GM18867 (cell line): ENCODE data around the gene CCL18.
"Not testable (repeated sequence)": the region's sequence is repeated elsewhere in the genome, so short reads cannot be mapped to it uniquely, and the experiment has no call there.

ENCODE experiments used
- ATAC-seq: cut with Tn5 transposase; IDR thresholded peaks from one replicate; pipeline ENCODE4 v1.9.1; 2021; ENCODE audit warnings: mild to moderate bottlenecking, moderate library complexity; ENCODE audit not compliant: unreplicated experiment

Gene CCL18

GRCh38 chr17:36070427-36070826 lies 6.4 kb downstream of the CCL18 start:
- ATAC-seq = no peak

DNA sequence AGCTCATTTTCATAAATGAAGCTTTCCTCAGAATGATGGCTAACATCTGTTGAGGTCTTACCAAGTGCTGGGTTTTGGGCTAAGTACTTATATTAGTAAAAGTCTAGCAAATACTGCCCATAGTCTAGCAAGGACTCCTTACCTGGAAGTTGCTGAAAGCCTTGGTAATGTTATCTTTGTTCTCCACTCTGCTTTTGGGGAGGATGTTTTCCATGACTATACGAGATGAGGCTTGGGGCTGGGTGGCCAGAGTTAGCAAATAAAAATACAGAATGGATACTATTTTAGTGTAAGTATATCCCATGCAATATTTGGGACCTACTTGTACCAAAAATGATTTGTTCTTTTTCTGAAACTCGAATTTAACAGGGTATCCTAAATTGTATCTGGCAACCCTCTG lies 7.7 kb downstream of the CCL18 start:
- no peak for ATAC-seq

DNA sequence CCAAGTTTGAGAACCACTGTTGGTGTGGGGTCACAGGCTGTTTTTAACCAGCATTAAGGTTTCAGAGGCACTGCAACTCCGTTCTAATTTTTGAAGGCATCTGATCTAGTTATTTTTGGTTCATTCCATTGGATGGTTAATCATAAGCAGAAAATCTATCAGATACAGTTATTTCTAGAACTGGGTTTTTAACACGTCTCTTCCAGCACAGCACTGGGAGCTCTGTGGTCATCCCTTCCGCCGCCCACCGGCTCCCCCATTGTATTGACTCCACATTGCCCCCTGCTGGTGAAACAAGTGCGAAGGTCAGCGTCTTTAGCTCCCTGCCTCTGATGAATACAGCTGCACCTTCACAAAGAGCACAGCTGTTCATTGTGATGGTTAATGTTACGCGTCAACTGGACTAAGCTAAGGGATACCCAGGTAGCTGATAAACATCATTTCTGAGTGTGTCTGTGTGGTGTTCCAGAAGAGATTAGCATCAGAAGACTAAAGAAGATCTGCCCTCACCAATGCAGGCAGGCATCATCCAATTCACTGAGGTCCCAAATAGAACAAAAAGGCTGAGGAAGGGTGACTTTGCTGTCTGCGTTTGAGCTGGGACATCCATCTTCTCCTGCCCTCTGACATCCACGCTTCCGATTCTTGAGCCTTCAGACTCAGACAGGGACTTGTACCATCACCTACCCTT lies 8.5 kb downstream of the CCL18 start:
- peak; percentile 58 for ATAC-seq

DNA sequence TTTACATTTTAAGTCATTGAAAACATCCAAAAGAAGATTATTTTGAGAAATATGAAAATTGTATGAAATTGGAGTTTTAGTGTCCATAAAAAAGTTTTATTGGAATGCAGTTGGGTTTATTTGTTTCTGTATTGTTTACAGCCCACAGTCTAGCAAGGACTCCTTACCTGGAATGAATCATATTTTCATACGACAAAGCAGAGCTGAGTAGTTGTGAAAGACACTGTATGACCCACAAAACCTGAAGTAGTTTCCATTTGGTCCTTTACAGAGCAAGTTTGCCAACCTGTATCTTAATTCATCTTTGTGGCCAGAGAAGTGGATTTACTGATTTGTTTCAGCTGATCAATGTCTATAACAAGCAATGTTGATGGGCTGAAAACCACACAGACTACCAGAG lies 10.3 kb downstream of the CCL18 start:
- ATAC-seq = no peak

DNA sequence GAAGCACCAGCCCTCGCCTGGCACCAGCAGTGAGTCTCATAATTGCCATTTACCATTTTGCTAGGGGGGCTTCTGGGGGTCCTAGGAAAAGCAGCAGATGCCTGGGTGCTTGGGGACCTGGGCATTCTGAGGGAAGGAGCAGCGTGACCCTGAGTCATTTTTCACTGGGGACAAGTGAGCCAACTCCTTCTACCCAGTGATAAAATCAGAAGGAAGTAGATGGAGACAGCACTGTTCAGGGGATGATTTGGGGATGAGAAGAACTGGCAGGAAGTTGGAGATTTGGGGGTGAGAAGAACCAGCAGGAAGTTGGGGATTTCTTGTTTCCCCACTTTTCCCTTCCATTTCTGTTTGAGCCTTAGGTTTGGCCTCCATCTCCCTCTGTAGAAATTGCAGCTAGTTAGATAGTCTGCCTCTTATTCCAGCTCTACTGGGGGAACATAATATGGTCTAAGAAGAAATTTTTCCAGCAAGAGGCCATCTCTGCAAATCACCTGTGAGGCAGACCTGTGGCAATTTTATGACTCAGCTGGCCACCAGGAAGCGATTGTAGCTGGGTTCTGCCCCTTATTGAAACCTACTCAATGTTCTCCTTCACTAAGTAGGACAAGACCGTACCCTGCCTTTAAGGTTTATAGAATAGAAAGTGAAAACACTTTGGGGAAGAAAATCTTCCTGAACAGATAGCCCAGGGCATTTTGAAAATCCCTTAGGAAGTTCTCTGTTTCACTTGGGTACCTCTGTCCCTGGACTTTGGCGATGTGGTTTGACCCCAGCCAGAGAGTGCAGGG lies 17.8 kb downstream of the CCL18 start:
- not testable (repeated sequence) for ATAC-seq

GRCh38 chr17:36082482-36083120 lies 18.5 kb downstream of the CCL18 start:
- ATAC-seq = peak; percentile 63

- not testable (repeated sequence) for ATAC-seq
Measured at GRCh38 chr17:36083691-36084090, 19.6 kb downstream of the CCL18 start.

- ATAC-seq = no peak
Measured at GRCh38 chr17:36085765-36086164, 21.7 kb downstream of the CCL18 start.

GRCh38 chr17:36086791-36087190 lies 22.7 kb downstream of the CCL18 start:
- no peak for ATAC-seq

DNA sequence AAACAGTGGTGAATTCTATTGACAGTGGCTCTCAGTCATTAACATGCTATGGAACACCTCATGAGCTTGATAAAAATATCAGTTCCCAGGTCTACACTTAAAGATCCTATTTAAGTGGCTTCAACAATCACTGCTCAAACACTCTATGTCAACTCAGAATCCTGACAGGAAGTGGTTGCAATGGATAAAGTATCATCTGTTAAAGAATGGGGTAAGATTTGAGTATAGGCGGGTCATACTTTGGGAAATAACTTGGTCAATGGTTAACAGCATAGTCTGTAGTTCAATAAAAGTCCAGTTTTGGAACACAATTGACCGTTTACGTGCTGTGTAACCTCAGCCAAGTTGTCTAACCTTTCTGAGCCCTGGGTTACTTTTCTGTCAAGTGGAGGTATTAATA lies 23.4 kb downstream of the CCL18 start:
- ATAC-seq = not testable (repeated sequence)

DNA sequence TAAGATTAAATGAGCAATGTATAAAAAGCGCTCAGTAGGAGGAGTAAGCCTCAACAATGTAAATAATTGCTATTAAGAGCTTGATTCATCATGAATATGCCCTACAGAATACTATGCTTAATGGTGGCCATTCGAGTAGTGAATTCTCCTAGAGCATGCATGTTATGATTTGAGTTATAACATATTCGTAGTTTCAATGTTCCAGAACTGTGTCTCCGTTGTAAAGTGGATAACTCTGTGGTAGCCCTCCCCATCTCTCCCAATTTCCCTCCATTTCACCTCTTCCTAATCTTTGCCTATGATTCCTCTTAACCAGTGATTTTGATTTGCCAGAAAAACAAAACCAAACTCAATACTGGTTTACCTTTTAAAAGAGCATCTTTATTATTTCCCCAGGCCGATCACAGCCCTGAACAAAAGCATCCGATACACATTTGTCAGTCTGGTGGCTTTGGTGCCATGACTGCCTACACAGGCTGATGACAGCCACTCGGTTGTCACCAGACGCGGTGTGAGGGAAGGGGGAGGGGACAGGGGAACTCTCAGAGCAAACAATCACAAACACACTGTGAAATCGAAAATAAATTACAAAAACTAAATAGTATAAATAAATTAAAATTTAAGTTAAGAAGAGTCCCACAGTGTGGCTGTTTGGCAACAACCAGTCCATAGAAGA lies 24.0 kb downstream of the CCL18 start:
- ATAC-seq = not testable (repeated sequence)

GRCh38 chr17:36088670-36089338 lies 24.7 kb downstream of the CCL18 start:
- ATAC-seq = no peak

DNA sequence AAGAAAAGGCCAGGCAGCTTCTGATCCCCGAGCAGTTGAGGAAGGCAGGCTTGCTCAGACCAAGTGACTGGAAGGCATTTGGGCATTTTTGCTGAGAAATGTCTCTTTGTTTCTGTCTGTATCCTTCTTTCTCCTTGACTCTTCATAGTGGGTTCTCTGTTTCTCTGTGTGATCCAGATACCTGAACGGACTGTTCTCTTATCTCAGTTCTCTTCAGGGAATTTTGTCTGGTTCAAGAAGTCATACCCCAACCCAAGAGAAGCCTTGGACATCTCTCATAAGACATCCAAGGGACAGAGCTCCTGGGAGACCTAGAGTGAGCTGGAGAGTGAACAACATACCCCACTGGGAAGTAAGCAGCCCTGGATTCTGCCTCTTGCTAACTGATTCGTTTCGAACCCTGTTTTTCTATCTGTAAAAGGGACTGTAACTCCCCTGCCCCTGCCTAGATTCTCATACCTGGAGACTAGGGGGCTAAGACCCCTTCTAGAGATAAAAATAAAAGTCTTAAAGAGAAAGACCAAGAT lies 25.3 kb downstream of the CCL18 start:
- no peak for ATAC-seq

GRCh38 chr17:36089888-36090836 lies 26.1 kb downstream of the CCL18 start, which contains the start of gene CCL3:
TSS of gene CCL3 (minus strand) at chr17:36090143. CDS start at chr17:36090058, 85 bp downstream.
- ATAC-seq = peak; percentile 58

DNA sequence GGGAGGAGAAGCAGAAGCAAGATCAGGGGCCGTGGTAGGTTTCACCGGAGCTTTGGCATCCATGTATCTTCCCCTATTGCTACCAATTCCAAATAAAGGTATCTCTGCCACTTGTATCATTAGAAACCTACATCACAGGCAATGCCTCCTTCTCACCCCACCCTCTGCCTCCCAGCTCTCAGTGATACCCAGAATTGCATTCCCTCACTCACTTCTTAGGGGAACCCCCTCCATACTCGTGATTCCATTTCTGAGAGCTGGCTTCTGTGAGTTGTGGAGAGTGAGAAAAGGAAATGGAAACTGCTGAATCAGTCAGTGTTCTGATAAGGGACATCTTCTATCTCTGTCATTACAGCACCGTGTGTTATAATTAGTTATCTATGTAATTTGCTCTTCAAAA lies 28.2 kb downstream of the CCL18 start:
- ATAC-seq = no peak

- ATAC-seq = not testable (repeated sequence)
Measured at GRCh38 chr17:36092715-36093114, 28.6 kb downstream of the CCL18 start.

DNA sequence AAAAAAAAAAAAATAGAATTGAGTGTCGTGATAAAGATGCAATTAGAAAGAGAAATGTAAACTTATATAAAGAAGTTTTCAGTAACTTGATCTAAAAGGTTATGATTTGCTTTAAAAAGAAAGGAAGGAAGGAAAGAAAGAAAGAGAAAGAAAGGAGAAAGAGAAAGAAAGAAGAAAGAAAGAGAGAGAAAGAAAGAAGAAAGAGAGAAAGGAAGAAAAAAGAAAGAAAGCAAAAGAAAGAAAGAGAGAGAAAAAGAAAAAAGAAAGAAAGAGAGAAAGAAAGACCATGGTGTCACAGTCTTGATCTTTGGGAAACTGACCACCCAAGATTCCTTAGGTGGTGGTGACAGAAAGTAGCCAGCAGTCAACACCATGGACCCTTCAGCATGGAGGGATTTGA lies 30.2 kb downstream of the CCL18 start:
- ATAC-seq = no peak

DNA sequence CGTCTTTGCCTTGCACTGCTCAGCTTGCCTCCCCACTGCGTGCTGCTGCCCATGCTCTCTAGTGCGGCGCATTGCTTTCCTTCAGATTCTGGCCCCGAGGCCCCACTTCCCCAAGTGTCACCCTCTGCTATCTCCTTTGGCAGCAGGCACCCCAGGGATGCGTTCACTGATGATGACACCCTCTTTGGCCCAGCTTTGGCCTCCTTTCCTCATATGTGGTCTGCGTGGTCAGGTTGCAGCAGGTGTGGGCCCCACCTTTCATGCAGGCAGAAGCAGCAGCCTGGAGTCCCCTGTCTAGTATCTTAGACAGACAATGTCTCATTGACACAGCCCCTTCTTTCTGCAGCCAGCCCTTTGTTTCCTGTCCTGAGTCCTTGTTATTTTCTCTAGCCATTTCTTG lies 30.7 kb downstream of the CCL18 start:
- no peak for ATAC-seq

- ATAC-seq = no peak
Measured at GRCh38 chr17:36095992-36096391, 31.9 kb downstream of the CCL18 start.
